ENCODE data around the gene GADD45A.

- no peak for TF ChIP-seq EZH2 (IDR thresholded peaks at IDR 0.05; ENCODE audit: insufficient read depth, poor library complexity, severe bottlenecking)
- no peak for TF ChIP-seq EZH2phosphoT487 (IDR thresholded peaks at IDR 0.05; ENCODE audit: insufficient read depth, low read depth)
These were observed 37.4 kb downstream of the GADD45A start for GRCh38 chr1:67722292-67722944.

Measured in GM23248 (cell line).